ENCODE data around the gene IL15RA. TPM values are rescaled to one million over a fixed set of nuclear protein-coding genes. Genes with fewer than 3 reads are reported as not detected.

The IL15RA gene
- total RNA-seq, 2 donors from 2014 or later, result 9.6 to 30.5 TPM

DNA sequence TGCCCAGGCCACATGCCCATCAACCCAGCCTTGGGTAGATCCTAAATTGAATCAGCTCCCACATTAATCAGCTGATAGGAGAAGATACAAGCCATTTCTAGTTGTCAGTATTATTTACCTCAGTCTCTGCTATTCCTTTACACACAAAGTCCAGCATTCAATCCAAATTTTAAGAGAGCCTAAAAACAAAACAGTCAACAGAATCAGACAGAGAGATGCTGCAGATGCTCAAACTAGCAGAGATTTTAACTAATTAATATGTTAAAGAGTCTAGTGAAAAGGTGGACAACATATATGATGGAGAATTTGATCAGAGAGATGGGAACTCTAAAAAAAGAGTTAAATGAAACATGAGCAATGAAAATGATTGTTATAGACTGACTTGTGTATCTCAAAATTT, 14.4 kb upstream of the IL15RA start:
- Histone ChIP-seq H3K4me3 (no peak overlapping the region), H3K27ac (no peak overlapping the region), H3K36me3 (no peaks in the 10 kb centered on the region), H3K9me3 (peaks cover 3 to 18% of the 10 kb centered on the region in 2 donors), H3K4me1 (no peaks in the 10 kb centered on the region), H3K27me3 (no peaks in the 10 kb centered on the region)
- DNase-seq (ENCODE audit: low spot score), result no peak
- TF ChIP-seq, protein P1, sequence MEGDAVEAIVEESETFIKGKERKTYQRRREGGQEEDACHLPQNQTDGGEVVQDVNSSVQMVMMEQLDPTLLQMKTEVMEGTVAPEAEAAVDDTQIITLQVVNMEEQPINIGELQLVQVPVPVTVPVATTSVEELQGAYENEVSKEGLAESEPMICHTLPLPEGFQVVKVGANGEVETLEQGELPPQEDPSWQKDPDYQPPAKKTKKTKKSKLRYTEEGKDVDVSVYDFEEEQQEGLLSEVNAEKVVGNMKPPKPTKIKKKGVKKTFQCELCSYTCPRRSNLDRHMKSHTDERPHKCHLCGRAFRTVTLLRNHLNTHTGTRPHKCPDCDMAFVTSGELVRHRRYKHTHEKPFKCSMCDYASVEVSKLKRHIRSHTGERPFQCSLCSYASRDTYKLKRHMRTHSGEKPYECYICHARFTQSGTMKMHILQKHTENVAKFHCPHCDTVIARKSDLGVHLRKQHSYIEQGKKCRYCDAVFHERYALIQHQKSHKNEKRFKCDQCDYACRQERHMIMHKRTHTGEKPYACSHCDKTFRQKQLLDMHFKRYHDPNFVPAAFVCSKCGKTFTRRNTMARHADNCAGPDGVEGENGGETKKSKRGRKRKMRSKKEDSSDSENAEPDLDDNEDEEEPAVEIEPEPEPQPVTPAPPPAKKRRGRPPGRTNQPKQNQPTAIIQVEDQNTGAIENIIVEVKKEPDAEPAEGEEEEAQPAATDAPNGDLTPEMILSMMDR (IDR thresholded peaks at IDR 0.05), result no peak

DNA sequence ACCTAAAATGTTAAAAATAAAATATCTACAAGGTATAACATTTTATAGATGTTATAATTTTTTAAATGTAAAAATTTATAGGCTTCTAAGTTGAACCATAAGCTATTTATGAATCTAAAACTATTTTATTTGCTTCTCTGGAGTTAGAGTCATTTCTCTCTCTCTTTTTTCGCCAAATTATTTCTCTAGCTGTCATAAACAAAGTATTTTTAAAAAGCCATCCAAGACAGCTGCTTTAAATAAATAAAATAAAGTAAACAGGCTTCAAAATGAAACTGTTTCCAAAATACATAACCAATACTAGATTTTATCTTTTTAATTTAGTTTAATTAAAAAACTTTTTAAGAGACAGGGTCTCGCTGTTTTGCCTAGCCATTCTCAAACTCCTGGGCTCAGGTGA, 12.4 kb upstream of the IL15RA start:
- TF ChIP-seq, protein P1 (IDR thresholded peaks at IDR 0.05), result no peak
- no peaks in the 10 kb centered on the region for H3K36me3 ChIP-seq
- no peaks in the 10 kb centered on the region for H3K27me3 ChIP-seq
- peaks cover 3 to 18% of the 10 kb centered on the region in 2 donors for H3K9me3 ChIP-seq
- H3K27ac ChIP-seq, result no peak overlapping the region
- H3K4me1 ChIP-seq, result no peaks in the 10 kb centered on the region
- H3K4me3 ChIP-seq, result no peak overlapping the region
- no peak for DNase-seq (ENCODE audit: low spot score)

DNA sequence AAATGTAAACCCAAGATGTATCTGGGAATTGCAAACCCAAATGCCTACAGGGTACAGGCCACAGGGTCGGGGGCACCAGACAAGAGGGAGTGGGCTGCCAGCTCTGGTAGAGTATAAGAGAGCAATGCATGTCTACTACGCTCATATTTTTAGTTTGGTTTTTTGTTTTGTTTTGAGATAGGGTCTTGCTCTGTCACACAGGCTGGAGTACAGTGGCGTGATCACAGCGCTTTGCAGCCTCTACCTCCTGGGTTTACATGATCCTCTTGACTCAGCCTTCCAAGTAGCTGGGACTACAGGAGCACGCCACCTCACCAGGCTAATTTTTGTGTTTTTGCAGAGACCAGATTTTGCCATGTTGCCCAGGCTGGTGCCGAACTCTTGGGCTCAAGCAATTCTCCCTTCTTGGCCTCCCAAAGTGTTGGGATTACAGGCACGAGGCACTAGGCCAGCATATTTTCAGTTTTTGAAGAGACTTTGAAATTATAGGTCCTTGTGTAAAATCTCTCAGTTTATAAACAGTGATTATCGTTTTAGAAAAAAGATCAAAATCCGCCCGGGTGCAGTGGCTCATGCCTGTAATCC, 11.1 kb upstream of the IL15RA start:
- H3K27me3 ChIP-seq, result no peaks in the 10 kb centered on the region
- no peak overlapping the region for H3K27ac ChIP-seq
- peaks cover 3 to 18% of the 10 kb centered on the region in 2 donors for H3K9me3 ChIP-seq

GRCh38 chr10:5987747-5988146, 10.4 kb upstream of the IL15RA start:
- Histone ChIP-seq H3K9me3 (peaks cover 3 to 18% of the 10 kb centered on the region in 2 donors), H3K4me3 (no peak overlapping the region), H3K27me3 (no peaks in the 10 kb centered on the region), H3K36me3 (no peaks in the 10 kb centered on the region), H3K27ac (no peak overlapping the region), H3K4me1 (no peaks in the 10 kb centered on the region)
- DNase-seq (ENCODE audit: low spot score), result no peak
- TF ChIP-seq, protein P1 (IDR thresholded peaks at IDR 0.05), result no peak

More for the DNA sequence above, 11.1 kb upstream of the IL15RA start:
- H3K4me1 ChIP-seq, result no peaks in the 10 kb centered on the region
- H3K36me3 ChIP-seq, result no peaks in the 10 kb centered on the region
- no peak overlapping the region for H3K4me3 ChIP-seq
- TF ChIP-seq, protein P1 (IDR thresholded peaks at IDR 0.05), result no peak
- no peak for DNase-seq (ENCODE audit: low spot score)

DNA sequence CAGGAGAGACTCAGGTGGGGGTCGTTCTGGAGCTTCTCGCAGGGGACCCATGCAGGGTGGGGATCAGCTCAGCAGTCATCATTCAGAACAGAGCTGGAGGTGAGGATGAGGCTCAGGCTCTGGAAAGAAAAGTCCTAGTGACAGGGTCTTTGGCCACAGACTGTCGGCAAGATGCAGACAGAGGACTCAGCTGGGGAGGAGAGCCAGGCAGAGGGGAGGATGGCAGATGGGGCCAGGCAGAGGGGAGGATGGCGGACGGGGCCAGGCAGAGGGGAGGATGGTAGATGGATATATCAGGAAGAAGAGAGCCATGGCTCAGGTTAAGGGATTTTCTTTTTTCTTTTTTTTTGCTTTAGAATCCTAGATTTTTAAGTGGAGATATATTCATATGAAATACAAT, 7.7 kb upstream of the IL15RA start:
- DNase-seq (ENCODE audit: low spot score), result no peak
- Histone ChIP-seq H3K27ac (no peak overlapping the region), H3K36me3 (no peaks in the 10 kb centered on the region)

More for the DNA sequence above, 7.7 kb upstream of the IL15RA start:
- TF ChIP-seq, protein P1 (IDR thresholded peaks at IDR 0.05), result no peak
- Histone ChIP-seq H3K27me3 (no peaks in the 10 kb centered on the region), H3K9me3 (no peaks in the 10 kb centered on the region), H3K4me3 (no peak overlapping the region), H3K4me1 (no peaks in the 10 kb centered on the region)
